SK-N-SH (cell line): ENCODE data around the gene CABLES2. TPM values are rescaled to one million over a fixed set of nuclear protein-coding genes. Genes with fewer than 3 reads are reported as not detected.

Experiments used
- CTCF ChIA-PET: fragments of 300-600, 350-600 bp; formaldehyde crosslinking; extraction: SDS; loops from one replicate; lab custom pipeline; 2021; lab: Yijun Ruan, JAX
- POLR2A ChIA-PET: fragments of 350-600 bp; sonication (Branson Sonifier 250); formaldehyde crosslinking; extraction: SDS; loops from one replicate; lab custom pipeline; 2020; ENCODE audit warnings: antibody characterized with exemption, inconsistent platforms; lab: Yijun Ruan, JAX
- DNase-seq: peaks from one replicate; pipeline ENCODE4 v3.0.0; 2012
- H2AFZ ChIP-seq: fragments of 200-600 bp; sonication (generic); 2 replicates; pipeline ENCODE4 v1.8.1; 2016; ENCODE audit warnings: antibody characterized with exemption, mild to moderate bottlenecking, low read depth
- H3F3A ChIP-seq: fragments of 200-600 bp; sonication (generic); replicated peaks from 2 replicates; pipeline ENCODE3; 2016; ENCODE audit warnings: antibody characterized with exemption, mild to moderate bottlenecking; ENCODE audit not compliant: insufficient read depth
- H3K27ac ChIP-seq, 2 experiments: fragments of 200-500 bp in 1 of 2; fragments of 200-600 bp in 1 of 2; sonication (Bioruptor generic) in 1 of 2; sonication (generic), shearing (Covaris generic) in 1 of 2; 2 replicates each; pipeline versions ENCODE4 v1.5.1 to v1.6.1; 2014 to 2016; ENCODE audit warnings: low read depth in 2 of 2, inconsistent platforms in 1 of 2, low read length in 1 of 2, mild to moderate bottlenecking in 1 of 2, mixed read lengths in 1 of 2
- H3K27me3 ChIP-seq: fragments of 200-600 bp; sonication (generic), shearing (Covaris generic); 2 replicates; pipeline ENCODE4 v1.6.1; 2016; ENCODE audit warnings: mixed run types; ENCODE audit not compliant: insufficient read depth
- H3K36me3 ChIP-seq, 2 experiments: fragments of 200-500 bp in 1 of 2; fragments of 200-600 bp in 1 of 2; sonication (Bioruptor generic) in 1 of 2; sonication (generic) in 1 of 2; replicated peaks in 1 of 2; 2 replicates each; pipeline versions ENCODE3 to v1.5.1; 2014 to 2016; ENCODE audit warnings: low read length in 1 of 2, mild to moderate bottlenecking in 1 of 2; ENCODE audit not compliant: insufficient read depth in 2 of 2, control insufficient read depth in 1 of 2
- H3K4me1 ChIP-seq, 2 experiments: fragments of 200-500 bp in 1 of 2; fragments of 200-600 bp in 1 of 2; sonication (Bioruptor generic) in 1 of 2; sonication (generic), shearing (Covaris generic) in 1 of 2; 2 replicates each; pipeline versions ENCODE4 v1.5.1 to v1.6.1; 2014 to 2016; ENCODE audit warnings: low read depth in 1 of 2, low read length in 1 of 2, mixed run types in 1 of 2; ENCODE audit not compliant: insufficient read depth in 2 of 2, control insufficient read depth in 1 of 2
- H3K4me2 ChIP-seq: fragments of 200-600 bp; sonication (generic), shearing (Covaris generic); 2 replicates; pipeline ENCODE4 v1.6.1; 2017; ENCODE audit warnings: mixed run types
- H3K4me3 ChIP-seq, 2 experiments: fragments of 200-500 bp in 1 of 2; fragments of 200-600 bp in 1 of 2; sonication (Bioruptor generic) in 1 of 2; sonication (generic), shearing (Covaris generic) in 1 of 2; 2 replicates each; pipeline versions ENCODE4 v1.5.1 to v1.8.1; 2014 to 2016; ENCODE audit warnings: low read depth in 2 of 2, inconsistent platforms in 1 of 2, low read length in 1 of 2, mild to moderate bottlenecking in 1 of 2, mixed read lengths in 1 of 2, moderate library complexity in 1 of 2
- H3K79me2 ChIP-seq: fragments of 200-600 bp; sonication (generic); 2 replicates; pipeline ENCODE4 v1.8.1; 2017; ENCODE audit warnings: mild to moderate bottlenecking; ENCODE audit not compliant: insufficient read depth
- H3K9ac ChIP-seq: fragments of 200-600 bp; sonication (generic); 2 replicates; pipeline ENCODE4 v1.6.1; 2017; ENCODE audit warnings: mixed run types
- H3K9me2 ChIP-seq: fragments of 200-600 bp; sonication (generic); 2 replicates; pipeline ENCODE4 v1.6.1; 2017; ENCODE audit warnings: mixed run types
- H3K9me3 ChIP-seq: fragments of 200-600 bp; sonication (generic); 2 replicates; pipeline ENCODE4 v1.6.1; 2017; ENCODE audit warnings: mixed run types, mild to moderate bottlenecking, moderate library complexity
- H4K20me1 ChIP-seq: fragments of 200-600 bp; sonication (generic); 2 replicates; pipeline ENCODE4 v1.6.1; 2017; ENCODE audit warnings: mild to moderate bottlenecking, mixed run types; ENCODE audit not compliant: insufficient read depth
- CHD2 ChIP-seq: fragments of 150-350 bp; IDR thresholded peaks from 2 replicates; pipeline ENCODE4 v1.6.1; 2018; ENCODE audit warnings: low read length; ENCODE audit not compliant: partially characterized antibody
- FOXJ3 ChIP-seq: sonication (generic); formaldehyde crosslinking; IDR thresholded peaks from 2 replicates; pipeline ENCODE4 v1.5.1; 2020; ENCODE audit warnings: mild to moderate bottlenecking, missing genetic modification reagents
- JUND ChIP-seq: IDR thresholded peaks from 2 replicates; pipeline ENCODE4 v1.4.0; 2012
- MEF2A ChIP-seq: IDR thresholded peaks from 2 replicates; pipeline ENCODE4 v1.4.0; 2012; ENCODE audit warnings: low read depth, borderline replicate concordance
- POLR2AphosphoS5 ChIP-seq: IDR thresholded peaks from 2 replicates; pipeline ENCODE4 v1.6.1; 2012; ENCODE audit warnings: low read depth, low read length
- SIN3A ChIP-seq: IDR thresholded peaks from 2 replicates; pipeline ENCODE4 v1.6.1; 2012; ENCODE audit warnings: low read depth, mild to moderate bottlenecking, low read length, moderate library complexity, borderline replicate concordance
- TEAD4 ChIP-seq: IDR thresholded peaks from 2 replicates; pipeline ENCODE4 v1.4.0; 2012; ENCODE audit warnings: mild to moderate bottlenecking, borderline replicate concordance; ENCODE audit not compliant: insufficient read depth
- WGBS: methylation state at CpG from one replicate; pipeline ENCODE4 v1.1.6; 2017; ENCODE audit warnings: low lambda C conversion rate; 5-methylcytosine and 5-hydroxymethylcytosine counted together
- polyA plus RNA-seq, 3 experiments: library from polyadenylated mRNA; depleted of rRNA; stranded (reverse); fragments of >200 nt; gene quantifications; 2 replicates each; pipeline ENCODE4 v1.2.3, GENCODE V29; 2012
- TF ChIP-seq, protein P1 (sequence below): IDR thresholded peaks from 2 replicates; pipeline ENCODE4 v1.4.0; 2012; ENCODE audit warnings: low read depth, borderline replicate concordance
- TF ChIP-seq, protein P2 (sequence below): IDR thresholded peaks from 2 replicates; pipeline ENCODE4 v1.6.1; 2012; ENCODE audit warnings: mild to moderate bottlenecking, low read depth, low read length, moderate library complexity
- TF ChIP-seq, protein P3 (sequence below): fragments of 200-600 bp; sonication (generic); IDR thresholded peaks from 2 replicates; pipeline ENCODE4 v1.6.1; 2017; ENCODE audit warnings: antibody characterized with exemption, mild to moderate bottlenecking, moderate library complexity

CABLES2 gene
- polyA plus RNA-seq, 1 of the 3 experiments (the other 2 are of a cell fraction): 4.8 TPM

DNA sequence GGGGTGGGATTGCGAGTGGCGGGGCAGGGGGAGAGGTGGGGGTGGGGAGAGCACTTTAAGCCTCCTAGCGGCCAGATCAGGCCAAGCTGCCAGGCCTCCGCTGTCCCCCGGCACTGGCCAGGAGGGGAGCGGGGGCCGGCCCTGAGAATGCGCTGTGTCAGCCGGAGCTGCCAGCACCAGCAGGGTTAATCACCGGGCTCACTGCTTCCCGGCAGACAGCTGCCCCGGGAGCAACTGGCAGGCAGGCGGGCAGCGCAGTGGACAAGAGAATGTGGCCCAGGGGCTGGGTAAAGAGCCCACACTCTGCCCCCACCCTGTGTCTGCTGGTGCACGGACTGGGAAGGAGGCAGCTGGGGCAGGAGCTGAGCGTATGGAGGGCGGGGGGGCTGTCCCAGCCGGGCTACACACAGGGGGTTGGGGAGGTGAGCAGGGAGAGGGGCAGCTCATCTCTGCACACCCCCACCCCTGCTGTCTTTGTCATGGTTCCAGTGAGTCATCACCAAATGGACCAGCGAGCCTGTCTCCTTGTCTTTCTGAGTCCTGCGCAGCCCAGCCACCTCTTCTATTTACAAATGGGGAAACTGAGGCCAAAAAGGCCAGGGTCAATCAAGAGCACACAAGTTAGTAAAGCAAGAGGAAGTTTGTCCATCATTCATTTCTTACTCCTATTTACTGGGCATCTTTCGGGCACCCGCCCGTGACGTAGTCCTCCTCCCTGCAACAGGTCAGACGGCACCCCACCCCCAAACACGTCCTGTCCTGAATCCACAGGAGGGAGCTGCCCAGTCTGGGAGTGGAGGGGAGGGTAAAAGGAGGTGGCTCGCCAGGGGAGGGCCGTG, 37.9 kb downstream of the CABLES2 start (continued):
- TF ChIP-seq JUND (peak; percentile 27; the same call in 1 of the 2 replicates), MEF2A (no peak), SIN3A (peak; percentile 43; the same call in 1 of the 2 replicates)
- TF ChIP-seq, protein P1, sequence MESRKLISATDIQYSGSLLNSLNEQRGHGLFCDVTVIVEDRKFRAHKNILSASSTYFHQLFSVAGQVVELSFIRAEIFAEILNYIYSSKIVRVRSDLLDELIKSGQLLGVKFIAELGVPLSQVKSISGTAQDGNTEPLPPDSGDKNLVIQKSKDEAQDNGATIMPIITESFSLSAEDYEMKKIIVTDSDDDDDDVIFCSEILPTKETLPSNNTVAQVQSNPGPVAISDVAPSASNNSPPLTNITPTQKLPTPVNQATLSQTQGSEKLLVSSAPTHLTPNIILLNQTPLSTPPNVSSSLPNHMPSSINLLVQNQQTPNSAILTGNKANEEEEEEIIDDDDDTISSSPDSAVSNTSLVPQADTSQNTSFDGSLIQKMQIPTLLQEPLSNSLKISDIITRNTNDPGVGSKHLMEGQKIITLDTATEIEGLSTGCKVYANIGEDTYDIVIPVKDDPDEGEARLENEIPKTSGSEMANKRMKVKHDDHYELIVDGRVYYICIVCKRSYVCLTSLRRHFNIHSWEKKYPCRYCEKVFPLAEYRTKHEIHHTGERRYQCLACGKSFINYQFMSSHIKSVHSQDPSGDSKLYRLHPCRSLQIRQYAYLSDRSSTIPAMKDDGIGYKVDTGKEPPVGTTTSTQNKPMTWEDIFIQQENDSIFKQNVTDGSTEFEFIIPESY: no peak

DNA sequence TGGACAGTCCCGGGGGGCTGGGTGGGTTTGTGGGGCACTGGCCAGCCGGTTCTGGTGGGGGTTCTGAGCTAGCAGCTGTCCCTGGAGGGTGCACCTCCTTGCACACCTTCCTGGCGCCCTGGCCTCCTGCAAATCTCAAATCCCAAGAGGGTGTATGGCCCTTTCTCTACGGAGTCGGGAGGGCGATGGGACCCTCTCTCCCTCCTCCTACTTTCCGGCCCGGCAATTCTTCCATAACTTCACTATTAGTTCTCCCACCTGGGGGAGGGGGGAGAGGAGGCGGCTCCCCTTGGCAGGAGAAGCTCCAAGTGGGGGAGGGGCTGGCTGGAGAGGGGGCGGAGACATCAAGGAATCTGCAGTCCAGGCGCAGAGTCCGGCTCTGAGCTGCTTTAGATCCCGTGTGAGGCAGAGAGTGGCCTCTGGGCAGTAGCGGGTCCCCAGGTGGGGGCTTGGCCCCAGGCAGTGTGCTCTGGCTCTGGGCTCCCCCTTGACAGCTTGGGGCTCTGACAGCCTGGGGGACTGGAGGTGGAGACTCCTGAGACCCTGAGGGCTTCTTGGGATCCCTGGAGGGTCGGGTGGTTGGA, 38.6 kb downstream of the CABLES2 start:
- Histone ChIP-seq H3K9ac (no peak overlapping the region), H3K9me3 (no peaks in the 10 kb centered on the region), H3K9me2 (no peaks in the 10 kb centered on the region), H3F3A (peaks cover 13% of the 10 kb centered on the region), H3K36me3 (no peaks in the 10 kb centered on the region), H3K27ac (peak overlapping the region in 1 of 2 experiments; percentile 93; a peak in 2 of 4 replicates), H2AFZ (no peak overlapping the region), H3K4me3 (peak overlapping the region in 1 of 2 experiments; percentile 35; a peak in 2 of 4 replicates)
- peak; percentile 78 for DNase-seq
- TF ChIP-seq, protein P2, sequence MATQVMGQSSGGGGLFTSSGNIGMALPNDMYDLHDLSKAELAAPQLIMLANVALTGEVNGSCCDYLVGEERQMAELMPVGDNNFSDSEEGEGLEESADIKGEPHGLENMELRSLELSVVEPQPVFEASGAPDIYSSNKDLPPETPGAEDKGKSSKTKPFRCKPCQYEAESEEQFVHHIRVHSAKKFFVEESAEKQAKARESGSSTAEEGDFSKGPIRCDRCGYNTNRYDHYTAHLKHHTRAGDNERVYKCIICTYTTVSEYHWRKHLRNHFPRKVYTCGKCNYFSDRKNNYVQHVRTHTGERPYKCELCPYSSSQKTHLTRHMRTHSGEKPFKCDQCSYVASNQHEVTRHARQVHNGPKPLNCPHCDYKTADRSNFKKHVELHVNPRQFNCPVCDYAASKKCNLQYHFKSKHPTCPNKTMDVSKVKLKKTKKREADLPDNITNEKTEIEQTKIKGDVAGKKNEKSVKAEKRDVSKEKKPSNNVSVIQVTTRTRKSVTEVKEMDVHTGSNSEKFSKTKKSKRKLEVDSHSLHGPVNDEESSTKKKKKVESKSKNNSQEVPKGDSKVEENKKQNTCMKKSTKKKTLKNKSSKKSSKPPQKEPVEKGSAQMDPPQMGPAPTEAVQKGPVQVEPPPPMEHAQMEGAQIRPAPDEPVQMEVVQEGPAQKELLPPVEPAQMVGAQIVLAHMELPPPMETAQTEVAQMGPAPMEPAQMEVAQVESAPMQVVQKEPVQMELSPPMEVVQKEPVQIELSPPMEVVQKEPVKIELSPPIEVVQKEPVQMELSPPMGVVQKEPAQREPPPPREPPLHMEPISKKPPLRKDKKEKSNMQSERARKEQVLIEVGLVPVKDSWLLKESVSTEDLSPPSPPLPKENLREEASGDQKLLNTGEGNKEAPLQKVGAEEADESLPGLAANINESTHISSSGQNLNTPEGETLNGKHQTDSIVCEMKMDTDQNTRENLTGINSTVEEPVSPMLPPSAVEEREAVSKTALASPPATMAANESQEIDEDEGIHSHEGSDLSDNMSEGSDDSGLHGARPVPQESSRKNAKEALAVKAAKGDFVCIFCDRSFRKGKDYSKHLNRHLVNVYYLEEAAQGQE: no peak
- TF ChIP-seq POLR2AphosphoS5 (0 out of 2 replicates have a peak, but pooled peaks have one; percentile 1), TEAD4 (no peak), MEF2A (no peak), FOXJ3 (CRISPR knock-in tag) (no peak), CHD2 (peak; percentile 70)
- TF ChIP-seq, protein P3, sequence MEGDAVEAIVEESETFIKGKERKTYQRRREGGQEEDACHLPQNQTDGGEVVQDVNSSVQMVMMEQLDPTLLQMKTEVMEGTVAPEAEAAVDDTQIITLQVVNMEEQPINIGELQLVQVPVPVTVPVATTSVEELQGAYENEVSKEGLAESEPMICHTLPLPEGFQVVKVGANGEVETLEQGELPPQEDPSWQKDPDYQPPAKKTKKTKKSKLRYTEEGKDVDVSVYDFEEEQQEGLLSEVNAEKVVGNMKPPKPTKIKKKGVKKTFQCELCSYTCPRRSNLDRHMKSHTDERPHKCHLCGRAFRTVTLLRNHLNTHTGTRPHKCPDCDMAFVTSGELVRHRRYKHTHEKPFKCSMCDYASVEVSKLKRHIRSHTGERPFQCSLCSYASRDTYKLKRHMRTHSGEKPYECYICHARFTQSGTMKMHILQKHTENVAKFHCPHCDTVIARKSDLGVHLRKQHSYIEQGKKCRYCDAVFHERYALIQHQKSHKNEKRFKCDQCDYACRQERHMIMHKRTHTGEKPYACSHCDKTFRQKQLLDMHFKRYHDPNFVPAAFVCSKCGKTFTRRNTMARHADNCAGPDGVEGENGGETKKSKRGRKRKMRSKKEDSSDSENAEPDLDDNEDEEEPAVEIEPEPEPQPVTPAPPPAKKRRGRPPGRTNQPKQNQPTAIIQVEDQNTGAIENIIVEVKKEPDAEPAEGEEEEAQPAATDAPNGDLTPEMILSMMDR: no peak
- TF ChIP-seq, all 33 proteins: peak for 2
- ChIA-PET POLR2A (interaction anchor here (0.9 to 1.3 kb wide), 3 partner anchors 14 to 148 kb away, joined by 3 to 8 read pairs (median 4); partner anchors contain the start of genes HRH3 and RPS21), CTCF (interaction anchor here (0.7 to 12.0 kb wide), 19 partner anchors 12 to 439 kb away, joined by 3 to 127 read pairs (median 4); partner anchors contain the start of genes ADRM1 and RPS21)
- 13% methylated on average over 12 of the region's 15 CpGs for WGBS
- Histone ChIP-seq H4K20me1 (peaks cover 23% of the 10 kb centered on the region), H3K27me3 (no peaks in the 10 kb centered on the region), H3K4me2 (peak overlapping the region; percentile 84), H3K79me2 (peaks cover 21% of the 10 kb centered on the region; the same call in 1 of the 2 replicates), H3K4me1 (peaks cover 33 to 78% of the 10 kb centered on the region in 2 experiments; a peak in 3 of 4 replicates)
